UCSD-AML1 (cell line): ENCODE measurements around the gene APCDD1L.

ENCODE experiments used
- DNase-seq: peaks from one replicate; lab custom pipeline; 2025; ENCODE audit not compliant: unreplicated experiment; lab: John Stamatoyannopoulos, UW

The APCDD1L gene

DNA sequence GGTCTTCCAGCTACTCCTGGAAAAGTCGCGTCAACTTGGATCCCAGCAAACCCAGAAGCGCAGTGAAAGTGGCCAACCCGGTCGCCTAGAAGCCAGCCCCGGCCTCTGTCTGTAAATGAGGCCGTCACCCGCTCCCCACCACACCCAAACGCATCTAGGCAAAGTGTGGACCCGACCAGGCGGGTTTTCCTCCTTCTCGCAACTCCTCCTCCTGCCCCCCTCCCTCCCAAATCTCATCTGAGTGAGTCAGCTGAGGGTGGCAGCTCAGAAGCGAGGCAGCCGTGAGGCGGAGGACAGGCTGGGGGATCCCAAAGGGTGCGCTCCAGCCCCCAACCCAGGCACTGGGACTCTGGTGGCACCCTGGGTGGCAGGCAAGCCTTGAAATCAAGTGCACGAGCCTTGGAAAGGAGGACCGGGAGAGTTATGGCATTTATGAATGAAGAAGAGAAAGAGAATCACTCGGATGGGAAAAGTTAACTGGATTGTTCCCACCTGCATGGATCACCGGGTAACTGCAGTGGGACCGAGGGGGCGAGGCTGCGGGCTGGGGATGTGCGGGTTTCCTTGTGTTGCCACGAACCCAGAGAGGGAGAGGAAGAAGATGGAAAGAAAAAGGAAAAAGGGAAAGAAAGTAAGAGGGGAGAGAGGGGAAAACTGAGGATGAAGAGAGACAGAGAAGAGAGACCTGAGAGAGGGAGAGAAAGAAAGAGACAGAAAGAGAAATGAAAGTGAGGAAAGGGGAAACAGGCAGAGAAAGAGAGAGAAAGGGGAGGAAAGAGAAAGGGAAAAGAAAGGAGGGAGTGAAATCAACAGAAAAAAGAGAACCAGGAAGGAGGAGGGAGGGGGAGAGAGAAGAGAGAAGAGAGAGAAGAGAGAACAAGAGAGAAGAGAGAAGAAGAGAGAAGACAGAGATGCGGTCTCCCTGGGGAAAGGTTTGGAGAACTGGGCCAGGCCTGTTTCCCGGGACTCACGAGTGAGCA is at the start of gene APCDD1L:
Gene APCDD1L, minus strand, starts transcription at position 167 of the 980 bp plus-strand sequence. CDS start 692 bp downstream, outside the sequence.
- no peak for DNase-seq

DNA sequence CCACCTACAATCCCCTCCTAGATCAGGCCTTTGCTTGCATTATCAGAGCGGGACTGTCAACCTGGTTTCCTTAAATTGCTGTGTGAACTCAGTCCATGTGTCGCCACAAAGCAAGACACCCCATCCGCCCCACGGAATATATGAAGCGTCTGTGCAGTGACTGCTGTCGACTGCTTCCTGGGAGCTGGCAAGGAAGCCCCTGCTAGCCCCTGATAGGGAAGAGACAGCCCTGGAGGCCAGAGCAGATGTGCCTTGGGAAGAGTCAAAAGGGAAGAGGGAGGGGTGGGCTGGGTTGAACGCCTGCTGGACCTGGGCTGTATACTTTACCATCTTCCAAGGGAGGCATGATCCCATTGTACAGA is 44.1 kb upstream of the APCDD1L start:
- DNase-seq = no peak

DNA sequence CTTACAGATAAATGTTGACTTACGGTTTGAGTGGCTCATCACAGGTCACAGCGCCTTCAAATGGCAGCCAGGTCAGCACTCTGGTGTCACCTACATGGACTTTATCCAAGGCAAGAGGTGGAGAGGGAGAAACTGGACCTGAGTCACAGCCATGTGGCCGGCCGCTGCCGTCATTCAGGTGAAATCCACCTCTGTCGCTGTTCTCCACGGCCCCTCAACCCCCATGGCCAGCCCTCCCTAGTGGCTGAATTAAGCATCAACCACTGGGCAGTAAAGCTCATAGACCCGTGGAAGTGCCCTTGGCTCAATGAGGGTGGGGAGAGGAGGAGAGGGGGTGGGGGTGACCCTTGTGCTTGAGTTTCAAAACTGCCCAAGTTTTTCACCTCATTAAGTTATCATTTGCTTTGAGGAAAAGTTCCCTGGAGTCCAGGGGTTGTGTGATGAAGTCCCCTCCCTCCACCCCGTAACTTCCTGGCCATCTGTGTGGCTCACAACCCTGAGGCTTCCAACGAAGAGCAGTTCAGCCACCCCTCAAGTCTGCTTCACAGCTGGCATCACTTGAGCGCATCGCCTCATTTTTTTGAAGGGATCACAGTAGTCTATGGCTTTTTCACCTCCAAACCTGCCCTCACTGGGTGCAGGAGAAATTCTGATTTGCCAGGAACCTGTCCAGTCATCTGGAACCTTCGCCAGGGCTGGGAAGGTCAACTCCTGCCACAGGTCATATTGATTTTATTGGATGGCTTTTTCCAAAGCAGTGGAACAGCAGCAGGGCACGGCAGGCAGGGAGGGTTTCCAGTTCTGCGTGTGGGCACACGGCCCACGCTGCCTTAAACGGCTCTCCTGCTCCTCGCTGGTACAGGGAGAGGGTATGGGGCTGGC is 43.5 kb upstream of the APCDD1L start:
- no peak for DNase-seq

DNA sequence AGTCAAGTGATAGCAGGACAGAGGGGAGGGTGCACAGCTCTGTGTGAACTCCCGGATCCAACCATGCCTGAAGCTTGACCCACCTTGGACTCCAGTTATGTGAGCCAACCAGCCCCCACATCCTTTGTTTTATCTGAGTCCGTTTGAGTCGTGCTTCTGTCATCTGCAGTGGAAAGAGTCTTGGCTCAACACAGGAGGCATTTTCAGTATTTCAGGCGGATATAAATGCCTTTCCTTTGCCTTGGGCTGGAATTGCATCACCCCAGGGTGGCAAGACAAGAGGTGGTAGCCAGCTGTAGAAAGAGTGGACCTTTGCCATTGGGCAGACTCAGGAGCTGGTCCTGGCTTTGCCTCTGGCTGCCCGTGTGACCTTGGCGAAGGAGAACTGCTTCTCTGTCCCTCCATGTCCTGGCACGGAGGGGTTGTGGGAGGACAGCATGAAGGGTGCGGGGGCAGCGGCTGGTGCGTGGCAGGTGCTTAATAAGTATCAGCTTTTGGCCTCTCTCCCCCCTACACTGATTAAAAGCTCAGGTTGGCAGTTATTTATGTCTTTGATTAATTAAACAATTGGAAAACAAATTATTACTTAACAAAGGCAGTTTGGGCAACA is 42.6 kb upstream of the APCDD1L start:
- no peak for DNase-seq

DNA sequence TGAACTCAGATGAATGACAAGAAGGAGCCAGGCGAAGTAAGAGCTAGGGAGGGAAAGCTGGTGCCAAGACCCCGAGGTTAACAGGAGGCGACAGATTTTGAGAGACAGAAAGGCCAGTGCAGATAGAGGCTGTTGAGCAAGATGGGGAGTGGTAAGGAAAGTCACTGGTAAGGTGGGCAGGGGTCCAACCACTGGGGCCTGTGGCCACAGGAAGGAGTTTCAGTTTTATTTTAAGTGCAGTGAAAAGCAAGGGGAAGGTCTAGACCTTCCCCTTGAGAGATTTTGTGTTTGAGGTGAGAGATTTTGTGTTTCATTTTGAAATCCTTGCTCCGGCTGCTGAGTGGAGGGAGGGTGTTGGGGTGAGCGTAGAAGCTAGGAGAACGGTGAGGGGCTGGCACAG is 41.8 kb upstream of the APCDD1L start:
- DNase-seq = no peak

GRCh38 chr20:58555078-58555765 is 40.0 kb upstream of the APCDD1L start:
- DNase-seq = no peak

DNA sequence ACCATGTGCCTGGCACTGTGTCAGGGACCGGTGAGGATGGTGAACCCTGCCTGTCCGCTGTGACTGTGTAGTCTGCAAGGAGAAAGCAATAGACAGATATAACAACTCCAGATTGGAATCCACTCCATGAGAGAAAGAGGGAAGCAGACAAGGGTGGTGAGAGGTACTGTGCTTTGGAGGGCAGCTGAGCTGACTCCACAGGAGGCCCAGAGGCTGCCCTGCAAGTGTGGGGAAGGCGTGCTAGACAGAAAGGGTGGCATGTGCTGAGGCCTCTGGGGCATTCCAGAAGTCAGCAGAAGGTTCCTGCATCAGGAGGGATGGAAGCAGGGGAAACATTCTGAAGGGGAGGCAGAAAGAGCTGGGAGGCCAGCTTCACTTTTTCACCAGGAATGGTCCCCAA is 39.3 kb upstream of the APCDD1L start:
- no peak for DNase-seq

DNA sequence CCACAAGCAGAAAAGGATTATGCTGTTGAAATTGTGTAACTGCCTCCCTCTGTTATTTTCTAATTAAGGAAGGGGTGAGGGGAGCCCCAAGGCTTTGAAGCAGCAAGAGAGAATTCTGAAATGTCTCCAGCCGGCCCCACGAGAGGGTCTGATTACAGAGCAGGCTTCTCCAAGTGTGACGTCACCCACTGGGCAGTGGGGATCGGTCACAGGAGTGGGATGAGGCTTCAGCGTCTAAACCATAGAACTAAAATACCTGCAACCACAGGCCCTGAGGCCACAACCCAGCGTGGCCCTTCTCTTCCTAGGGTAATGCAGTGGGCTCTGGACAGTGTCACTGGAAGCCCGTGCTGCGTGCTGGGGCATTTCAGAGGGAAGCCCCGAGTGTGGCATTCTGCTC is 38.6 kb upstream of the APCDD1L start:
- DNase-seq = no peak

DNA sequence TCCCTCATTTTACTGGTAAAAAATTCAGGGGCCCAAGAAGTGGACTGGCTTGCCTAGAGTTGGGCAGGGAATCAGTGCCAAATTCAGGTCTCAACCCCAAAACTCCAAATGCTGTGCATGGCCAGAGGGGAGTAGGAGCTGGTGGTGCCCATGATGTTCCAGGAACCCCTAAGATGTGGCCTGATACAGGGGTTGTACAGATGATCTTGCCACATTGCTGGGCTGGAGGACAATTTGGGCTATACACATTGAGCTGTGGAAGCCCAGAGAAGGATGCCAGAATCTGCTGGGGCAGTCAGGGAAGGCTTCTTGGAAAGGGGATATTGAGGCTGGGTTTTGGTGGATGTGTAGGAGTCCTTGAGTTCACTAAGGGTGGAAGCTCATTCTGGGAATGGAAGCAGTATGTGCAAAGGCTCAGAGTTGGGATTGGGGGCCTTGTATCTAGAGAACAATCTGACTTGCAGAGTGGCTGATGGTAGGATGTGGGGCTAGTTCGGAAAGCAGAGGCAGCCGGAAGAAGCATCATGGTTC is 38.0 kb upstream of the APCDD1L start:
- no peak for DNase-seq

DNA sequence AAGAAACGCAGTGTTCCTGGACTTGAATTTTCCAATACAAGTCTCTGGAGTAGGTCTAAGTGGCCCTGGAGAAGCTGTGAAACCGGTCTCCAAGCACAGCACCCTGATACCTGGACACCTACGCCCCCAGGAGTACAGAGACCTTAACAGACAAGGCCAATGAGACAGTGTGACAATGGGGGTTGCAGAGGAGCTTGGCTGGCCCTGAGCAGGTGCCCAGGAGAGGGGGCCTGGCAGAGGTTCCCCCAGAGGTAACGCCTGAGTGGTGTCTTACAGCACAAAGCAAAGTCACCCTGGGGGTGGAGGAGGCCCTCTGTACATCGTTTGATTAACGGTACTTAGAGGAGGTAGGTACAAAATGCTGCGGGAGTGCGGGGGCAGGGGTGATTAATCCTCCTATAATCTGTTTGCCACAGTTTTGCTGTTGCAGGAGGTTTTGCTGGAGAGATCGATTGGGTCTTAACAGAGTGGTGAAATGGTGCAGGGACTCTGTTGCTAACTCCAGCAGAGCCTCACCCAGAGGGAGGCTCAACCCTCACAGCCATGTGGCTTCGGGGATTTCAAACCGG is 37.3 kb upstream of the APCDD1L start:
- no peak for DNase-seq

- no peak for DNase-seq
Measured at GRCh38 chr20:58551631-58552030, 36.4 kb upstream of the APCDD1L start.

- DNase-seq = no peak
Measured at GRCh38 chr20:58550275-58551059, 35.3 kb upstream of the APCDD1L start.

DNA sequence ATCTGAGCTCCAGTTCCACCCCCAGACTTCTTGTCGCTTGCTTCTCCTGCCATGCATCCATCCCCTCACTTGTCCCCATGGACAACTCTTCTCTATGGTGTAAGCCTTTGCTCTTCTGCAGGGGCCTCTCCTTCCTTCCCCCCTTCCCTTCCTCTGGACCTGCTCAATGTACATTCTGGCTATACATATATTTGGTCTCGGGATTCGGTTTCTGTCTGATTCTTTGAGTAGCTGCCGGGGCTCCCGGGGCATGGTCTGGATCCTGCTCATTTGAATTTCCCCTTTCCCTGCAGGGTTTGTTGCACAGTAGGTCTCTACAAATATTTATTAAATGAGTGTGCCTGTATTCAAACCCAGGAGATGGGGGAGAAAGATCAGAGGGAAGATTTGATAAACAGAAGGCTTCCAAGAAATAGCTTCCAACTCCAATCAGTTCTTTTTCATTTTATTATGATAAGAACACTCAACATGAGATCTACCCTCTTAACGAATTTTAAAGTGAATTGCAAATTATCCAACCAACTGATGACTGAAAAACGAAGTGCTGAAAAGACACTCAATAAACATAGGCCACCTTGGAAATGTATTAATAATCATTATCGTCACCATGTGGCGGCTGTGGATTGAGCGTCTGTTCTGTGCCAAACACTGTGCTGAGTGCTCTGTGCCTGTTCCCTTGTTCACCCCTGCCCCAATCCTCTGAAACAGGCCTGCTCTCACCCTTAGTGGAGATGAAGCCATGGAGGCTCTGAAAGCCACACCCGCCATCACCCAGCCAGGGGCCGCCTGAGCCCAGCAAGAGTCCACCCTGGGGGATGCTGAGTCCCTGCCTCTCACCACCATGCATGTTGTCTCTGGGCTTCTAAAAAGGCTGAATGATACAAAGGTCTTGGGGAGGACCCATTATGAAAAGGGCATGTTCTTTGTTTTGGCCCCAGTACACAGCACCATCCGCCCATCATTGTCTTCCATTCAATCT is 34.3 kb upstream of the APCDD1L start:
- no peak for DNase-seq

DNA sequence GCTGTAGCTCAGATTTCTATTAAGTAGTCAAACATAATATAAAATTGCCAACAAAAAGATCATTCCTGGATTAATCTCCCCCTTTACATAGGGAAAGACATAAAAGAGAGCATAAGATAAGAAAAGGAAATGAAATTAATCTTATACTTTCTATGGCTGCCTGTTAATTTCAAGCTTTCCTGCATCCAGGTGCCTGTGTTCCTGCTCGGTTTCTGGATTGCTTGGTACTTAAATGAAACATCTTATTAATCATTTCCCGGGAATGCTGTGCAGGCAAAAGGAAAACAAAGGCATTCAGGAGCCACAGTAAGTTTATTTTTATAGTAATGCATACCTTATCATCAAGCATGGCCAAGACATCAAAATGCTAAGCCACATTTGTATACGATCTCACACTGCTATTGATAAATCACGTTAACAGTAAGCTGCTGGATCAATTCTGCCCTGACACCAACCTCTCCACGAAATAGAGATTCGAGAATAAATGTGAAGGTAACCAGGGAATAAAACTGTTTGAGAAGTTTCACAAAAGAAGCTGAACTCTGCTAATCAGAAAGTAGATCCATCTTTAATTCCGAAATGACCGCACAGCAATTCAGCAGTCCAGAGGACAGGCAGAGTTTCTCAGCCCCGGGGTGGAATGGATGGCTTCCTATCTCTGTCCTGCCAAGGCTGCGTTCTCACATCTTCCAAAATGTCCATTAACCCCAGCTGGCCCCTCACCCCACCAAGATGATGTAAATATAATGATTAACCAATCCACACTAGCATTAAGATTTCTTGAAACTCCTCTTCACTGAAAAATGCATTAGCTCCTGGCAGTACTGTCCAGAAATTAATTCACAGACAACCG is 32.6 kb upstream of the APCDD1L start:
- no peak for DNase-seq

DNA sequence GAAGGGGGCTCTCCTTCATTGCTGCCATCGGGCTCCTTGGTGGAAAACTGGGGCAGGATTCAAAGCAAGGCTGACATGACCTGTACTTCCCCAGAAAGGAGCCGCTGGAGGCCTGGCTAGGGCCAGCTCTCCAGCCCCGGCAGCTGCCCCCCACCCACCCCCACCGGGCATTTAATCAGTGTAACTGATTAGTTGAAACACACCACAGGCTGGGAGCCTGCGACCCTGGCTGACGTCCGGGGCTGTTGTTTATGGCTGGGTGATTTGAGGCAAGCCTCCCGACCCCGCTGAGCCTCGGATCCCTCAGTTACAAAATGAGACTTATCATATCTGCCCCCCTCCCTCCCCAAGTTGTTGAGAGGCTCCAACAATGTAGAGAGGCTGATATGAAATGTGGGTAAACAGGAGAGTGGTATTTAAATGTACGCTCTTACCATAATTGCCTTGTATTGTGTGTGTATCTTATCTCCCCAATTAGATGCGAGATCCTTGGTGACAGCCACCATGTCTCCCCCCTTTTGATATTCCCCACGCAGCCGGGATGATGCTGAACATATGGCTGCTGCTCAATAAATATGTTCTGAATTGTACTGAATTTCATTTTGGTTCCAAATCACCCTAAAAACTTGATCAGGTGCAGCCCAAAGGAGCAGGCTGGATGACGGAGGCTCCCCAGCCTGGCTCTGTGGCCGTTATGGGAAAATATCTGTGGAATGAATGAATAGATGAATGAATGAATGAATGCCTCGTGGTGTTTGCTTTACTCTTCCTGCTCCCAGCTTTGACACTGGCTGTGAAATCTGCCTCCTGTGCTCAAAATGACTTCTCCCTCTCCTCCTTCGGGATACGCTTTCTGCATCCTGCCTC is 31.8 kb upstream of the APCDD1L start:
- no peak for DNase-seq

GRCh38 chr20:58546416-58546711 is 31.2 kb upstream of the APCDD1L start:
- DNase-seq = no peak
